HEK293 (cell line): Measurements from ENCODE around the gene RAD54L.

ENCODE experiments used
- CTCF ChIA-PET: fragments of 350-600 bp; formaldehyde crosslinking; extraction: SDS; loops from one replicate; lab custom pipeline; 2021; ENCODE audit warnings: antibody characterized with exemption; lab: Yijun Ruan, JAX
- POLR2A ChIA-PET: fragments of 300-600 bp; formaldehyde crosslinking; extraction: SDS; loops from one replicate; lab custom pipeline; 2020; ENCODE audit warnings: antibody characterized with exemption, inconsistent platforms; lab: Yijun Ruan, JAX
- H3K27ac ChIP-seq: fragments of 200-500 bp; sonication (Bioruptor generic); 2 replicates; pipeline ENCODE4 v1.5.1; 2014; ENCODE audit warnings: low read depth, low read length, control low read depth, inconsistent platforms; ENCODE audit errors: extremely low read depth
- H3K36me3 ChIP-seq, 2 experiments: fragments of 200-500 bp in 1 of 2; sonication (Bioruptor generic) in 1 of 2; 1 replicate in 1 of 2; 2 replicates in 1 of 2; pipeline ENCODE4 v1.5.1; 2014 to 2017; ENCODE audit warnings: inconsistent platforms in 2 of 2, low read length in 2 of 2; ENCODE audit not compliant: control insufficient read depth in 2 of 2, insufficient read depth in 1 of 2
- H3K4me1 ChIP-seq: fragments of 200-500 bp; sonication (Bioruptor generic); 2 replicates; pipeline ENCODE4 v1.5.1; 2014; ENCODE audit warnings: mild to moderate bottlenecking, low read length, inconsistent platforms; ENCODE audit not compliant: control insufficient read depth, insufficient read depth
- H3K4me3 ChIP-seq: 2 replicates; pipeline ENCODE4 v1.5.1; 2011; ENCODE audit warnings: low read depth, mild to moderate bottlenecking, control low read depth, low read length, moderate library complexity
- H3K9me3 ChIP-seq: fragments of 200-500 bp; sonication (Bioruptor generic); 2 replicates; pipeline ENCODE4 v1.5.1; 2014; ENCODE audit warnings: low read depth, low read length, inconsistent platforms; ENCODE audit not compliant: control insufficient read depth, insufficient read depth
- GFI1B ChIP-seq: fragments of 450-650 bp; formaldehyde crosslinking; IDR thresholded peaks from 2 replicates; pipeline ENCODE4 v1.5.1; 2016; ENCODE audit warnings: missing biosample characterization, missing genetic modification characterization
- GLI4 ChIP-seq: fragments of 450-650 bp; formaldehyde crosslinking; IDR thresholded peaks from 2 replicates; pipeline ENCODE4 v1.5.1; 2016; ENCODE audit warnings: missing biosample characterization, missing genetic modification characterization
- HIC1 ChIP-seq: fragments of 450-650 bp; formaldehyde crosslinking; IDR thresholded peaks from 2 replicates; pipeline ENCODE4 v1.5.1; 2016; ENCODE audit warnings: missing biosample characterization, missing genetic modification characterization
- HOXD13 ChIP-seq: sonication (generic); formaldehyde crosslinking; IDR thresholded peaks from 2 replicates; pipeline ENCODE4 v1.8.0; 2022; ENCODE audit warnings: missing genetic modification reagents, borderline replicate concordance
- KLF1 ChIP-seq: fragments of 450-650 bp; formaldehyde crosslinking; IDR thresholded peaks from 2 replicates; pipeline ENCODE4 v1.5.1; 2016; ENCODE audit warnings: missing biosample characterization, missing genetic modification characterization
- KLF16 ChIP-seq: fragments of 450-650 bp; formaldehyde crosslinking; IDR thresholded peaks from 2 replicates; pipeline ENCODE4 v1.5.1; 2017; ENCODE audit warnings: missing biosample characterization, missing genetic modification characterization
- PATZ1 ChIP-seq: fragments of 450-650 bp; formaldehyde crosslinking; IDR thresholded peaks from 2 replicates; pipeline ENCODE4 v1.5.1; 2016; ENCODE audit warnings: missing biosample characterization, missing genetic modification characterization
- SP3 ChIP-seq: fragments of 450-650 bp; formaldehyde crosslinking; IDR thresholded peaks from 2 replicates; pipeline ENCODE4 v1.5.1; 2016; ENCODE audit warnings: missing biosample characterization, missing genetic modification characterization
- TCF7L2 ChIP-seq: IDR thresholded peaks from 2 replicates; pipeline ENCODE4 v1.6.1; 2011; ENCODE audit warnings: low read depth, mild to moderate bottlenecking, inconsistent platforms, low read length, moderate library complexity, borderline replicate concordance
- ZNF121 ChIP-seq: fragments of 450-650 bp; formaldehyde crosslinking; IDR thresholded peaks from 2 replicates; pipeline ENCODE4 v1.5.1; 2016; ENCODE audit warnings: missing biosample characterization, missing genetic modification characterization
- ZNF175 ChIP-seq: fragments of 450-650 bp; formaldehyde crosslinking; IDR thresholded peaks from 2 replicates; pipeline ENCODE4 v1.5.1; 2016; ENCODE audit warnings: missing biosample characterization, missing genetic modification characterization
- ZNF2 ChIP-seq: fragments of 450-650 bp; formaldehyde crosslinking; IDR thresholded peaks from 2 replicates; pipeline ENCODE4 v1.5.1; 2016; ENCODE audit warnings: missing biosample characterization, missing genetic modification characterization
- ZNF24 ChIP-seq: fragments of 450-650 bp; formaldehyde crosslinking; IDR thresholded peaks from 2 replicates; pipeline ENCODE4 v1.5.1; 2016; ENCODE audit warnings: missing biosample characterization, missing genetic modification characterization
- ZNF26 ChIP-seq: fragments of 450-650 bp; formaldehyde crosslinking; IDR thresholded peaks from 2 replicates; pipeline ENCODE4 v1.5.1; 2016; ENCODE audit warnings: missing biosample characterization, missing genetic modification characterization
- ZNF274 ChIP-seq, 2 experiments: fragments of 200-500 bp in 1 of 2; fragments of 450-650 bp in 1 of 2; sonication (Bioruptor generic) in 1 of 2; formaldehyde crosslinking in 1 of 2; IDR thresholded peaks; 2 replicates each; pipeline versions ENCODE4 v1.5.1 to v1.6.1; 2014 to 2016; ENCODE audit warnings: borderline replicate concordance in 1 of 2, inconsistent platforms in 1 of 2, low read length in 1 of 2, missing biosample characterization in 1 of 2, missing genetic modification characterization in 1 of 2
- ZNF280D ChIP-seq: fragments of 450-650 bp; formaldehyde crosslinking; IDR thresholded peaks from 2 replicates; pipeline ENCODE4 v1.5.1; 2016; ENCODE audit warnings: missing biosample characterization, missing genetic modification characterization
- ZNF404 ChIP-seq: fragments of 450-650 bp; formaldehyde crosslinking; IDR thresholded peaks from 2 replicates; pipeline ENCODE4 v1.5.1; 2017; ENCODE audit warnings: missing biosample characterization, missing genetic modification characterization
- ZNF514 ChIP-seq: fragments of 450-650 bp; formaldehyde crosslinking; IDR thresholded peaks from 2 replicates; pipeline ENCODE4 v1.5.1; 2016; ENCODE audit warnings: missing biosample characterization, missing genetic modification characterization
- ZNF530 ChIP-seq: fragments of 450-650 bp; formaldehyde crosslinking; IDR thresholded peaks from 2 replicates; pipeline ENCODE4 v1.5.1; 2016; ENCODE audit warnings: low read depth, missing biosample characterization, missing genetic modification characterization
- ZNF623 ChIP-seq: fragments of 450-650 bp; formaldehyde crosslinking; IDR thresholded peaks from 2 replicates; pipeline ENCODE4 v1.5.1; 2016; ENCODE audit warnings: missing biosample characterization, missing genetic modification characterization
- ZNF777 ChIP-seq: fragments of 450-650 bp; formaldehyde crosslinking; IDR thresholded peaks from 2 replicates; pipeline ENCODE4 v1.5.1; 2017; ENCODE audit warnings: missing biosample characterization, missing genetic modification characterization, borderline replicate concordance
- ZNF843 ChIP-seq: fragments of 450-650 bp; formaldehyde crosslinking; IDR thresholded peaks from 2 replicates; pipeline ENCODE4 v1.5.1; 2016; ENCODE audit warnings: missing biosample characterization, missing genetic modification characterization

RAD54L gene

GRCh38 chr1:46278807-46279206 is 31.2 kb downstream of the RAD54L start:
- H3K36me3 ChIP-seq, result peaks cover 31 to 100% of the 10 kb centered on the region in 2 experiments
- POLR2A ChIA-PET, result no interaction called here

GRCh38 chr1:46280092-46280491 is 32.5 kb downstream of the RAD54L start:
- no peak for TF ChIP-seq ZNF280D
- no peak for TF ChIP-seq ZNF404
- TF ChIP-seq HOXD13 (CRISPR knock-in tag), result no peak
- TF ChIP-seq ZNF843 (tag by site-specific recombination), result no peak
- no peak for TF ChIP-seq ZNF623 (tag by site-specific recombination)
- TF ChIP-seq ZNF175 (tag by site-specific recombination), result no peak
- TF ChIP-seq GLI4 (tag by site-specific recombination), result no peak
- no peak for TF ChIP-seq GFI1B
- H3K4me1 ChIP-seq, result no peaks in the 10 kb centered on the region
- no peak overlapping the region for H3K27ac ChIP-seq
- no peak overlapping the region for H3K4me3 ChIP-seq
- ChIA-PET POLR2A (interaction anchor here (1.2 kb wide), 1 partner anchor 17 kb away, joined by 3 read pairs; no protein-coding TSS in a partner anchor), CTCF (no interaction called here)
- H3K9me3 ChIP-seq, result no peaks in the 10 kb centered on the region
- peaks cover 22 to 100% of the 10 kb centered on the region in 2 experiments; a peak in 2 of 3 replicates for H3K36me3 ChIP-seq

More at GRCh38 chr1:46278807-46279206, 31.2 kb downstream of the RAD54L start:
- H3K4me3 ChIP-seq, result no peak overlapping the region
- no peaks in the 10 kb centered on the region for H3K4me1 ChIP-seq
- H3K9me3 ChIP-seq, result no peaks in the 10 kb centered on the region
- TF ChIP-seq ZNF121, result no peak
- no peak for TF ChIP-seq ZNF26
- TF ChIP-seq PATZ1 (tag by site-specific recombination), result no peak
- no peak for TF ChIP-seq ZNF777 (tag by site-specific recombination)
- TF ChIP-seq ZNF274 (IDR thresholded peaks at IDR 0.05; ENCODE audit: low read length), result no peak
- no peak for TF ChIP-seq ZNF274 (tag by site-specific recombination; IDR thresholded peaks at IDR 0.05; ENCODE audit: borderline replicate concordance)
- no peak for TF ChIP-seq ZNF2 (tag by site-specific recombination)
- no peak for TF ChIP-seq HIC1 (tag by site-specific recombination)
- no peak for TF ChIP-seq KLF16 (tag by site-specific recombination)
- no peak for TF ChIP-seq ZNF530 (tag by site-specific recombination)
- TF ChIP-seq KLF1 (tag by site-specific recombination), result no peak
- no peak for TF ChIP-seq ZNF514
- no peak for TF ChIP-seq ZNF24 (tag by site-specific recombination)
- no peak for TF ChIP-seq TCF7L2
- no peak for TF ChIP-seq SP3 (tag by site-specific recombination)
- no peak overlapping the region for H3K27ac ChIP-seq
- CTCF ChIA-PET, result no interaction called here
